Transverse colon (tissue), 4 donors: ENCODE measurements around the gene MIX23. TPM values are rescaled to one million over a fixed set of nuclear protein-coding genes. Genes with fewer than 3 reads are reported as not detected.

ENCODE experiments used
- DNase-seq: peaks from one replicate; pipeline ENCODE4 v3.0.0-alpha.2; 2019
- H3K27ac ChIP-seq, 4 donors: fragments of 200-600 bp; sonication (generic); 2 replicates each; pipeline ENCODE4 v1.5.1; 2016 to 2018; ENCODE audit warnings: inconsistent platforms in 4 of 4
- H3K27me3 ChIP-seq: fragments of 200-600 bp; sonication (generic); 2 replicates; pipeline ENCODE4 v1.5.1; 2017; ENCODE audit warnings: inconsistent platforms
- H3K36me3 ChIP-seq, 4 donors: fragments of 200-600 bp; sonication (generic); 2 replicates each; pipeline ENCODE4 v1.5.1; 2017 to 2019; ENCODE audit warnings: inconsistent platforms in 4 of 4
- H3K4me1 ChIP-seq, 4 donors: fragments of 200-600 bp; sonication (generic); 2 replicates each; pipeline ENCODE4 v1.5.1; 2017 to 2020; ENCODE audit warnings: inconsistent platforms in 4 of 4
- H3K4me3 ChIP-seq, 4 donors: fragments of 200-600 bp; sonication (generic); 1 replicate in 1 of 4; 2 replicates in 3 of 4; pipeline versions ENCODE4 v1.5.1 to v1.6.1; 2017 to 2019; ENCODE audit warnings: inconsistent platforms in 4 of 4
- H3K9me3 ChIP-seq, 2 donors: fragments of 200-600 bp; sonication (generic); 2 replicates each; pipeline ENCODE4 v1.5.1; 2017 to 2019; ENCODE audit warnings: inconsistent platforms in 2 of 2
- CTCF ChIP-seq, 5 experiments: fragments of 200-600 bp in 3 of 5; fragments of 450-650 bp in 2 of 5; sonication (generic) in 3 of 5; IDR thresholded peaks; 1 replicate in 2 of 5; 2 replicates in 3 of 5; pipeline ENCODE4 v1.5.1; 2016 to 2017; ENCODE audit warnings: antibody characterized with exemption in 5 of 5, inconsistent platforms in 3 of 5, mild to moderate bottlenecking in 2 of 5, moderate library complexity in 1 of 5
- EP300 ChIP-seq: sonication (generic); formaldehyde crosslinking; IDR thresholded peaks from one replicate; pipeline ENCODE4 v1.6.1; 2017; ENCODE audit warnings: antibody characterized with exemption, low read depth
- POLR2A ChIP-seq: fragments of 450-650 bp; IDR thresholded peaks from one replicate; pipeline ENCODE4 v1.6.1; 2016; ENCODE audit warnings: antibody characterized with exemption, mild to moderate bottlenecking, moderate library complexity
- POLR2AphosphoS5 ChIP-seq, 3 donors: sonication (generic); formaldehyde crosslinking; IDR thresholded peaks; one replicate each; pipeline ENCODE4 v1.6.1; 2016; ENCODE audit warnings: antibody characterized with exemption in 3 of 3
- WGBS, 2 donors: methylation state at CpG; one replicate each; pipeline ENCODE4 v1.1.5; 2018; ENCODE audit warnings: low coverage in 1 of 2; 5-methylcytosine and 5-hydroxymethylcytosine counted together
- in situ Hi-C, 4 donors: fragments of 200-750 bp; cut with MboI; loops; one replicate each; pipeline versions ENCODE4 v1.15.0 to v1.15.1; 2017; ENCODE audit warnings: low sequenced_read_pairs in 3 of 4, low pct_ligation_motif_present in 1 of 4, low pct_unique_long_range_greater_than_20kb in 1 of 4
- intact Hi-C: fragments of 100-400 bp; cut with DNase I; formaldehyde crosslinking; loops from one replicate; pipeline ENCODE4 v1.15.1; 2023; ENCODE audit warnings: low total_unique reads
- total RNA-seq, 4 donors: library from RNA; depleted of rRNA; stranded (reverse); fragments of >200 nt; gene quantifications; one replicate each; pipeline ENCODE4 v1.1.0, GENCODE V29; 2016

MIX23 gene
- total RNA-seq, 4 donors from 2014 or later = 4.5 to 28.7 (median 10.7) TPM

GRCh38 chr3:122387709-122388108, 4.7 kb upstream of the MIX23 start:
- Histone ChIP-seq H3K27ac (no peak overlapping the region), H3K9me3 (no peaks in the 10 kb centered on the region), H3K4me1 (peaks cover 0 to 47% (median 13%) of the 10 kb centered on the region in 4 donors), H3K27me3 (no peaks in the 10 kb centered on the region), H3K4me3 (peak overlapping the region in 1 of 4 donors; percentile 3), H3K36me3 (no peaks in the 10 kb centered on the region)
- TF ChIP-seq POLR2A = no peak
- no peak for TF ChIP-seq CTCF (IDR thresholded peaks at IDR 0.05)
- no peak for TF ChIP-seq EP300
- no peak for TF ChIP-seq POLR2AphosphoS5 (IDR thresholded peaks at IDR 0.05)
- intact Hi-C loops = no loop called here
- WGBS, 2 donors = 82 to 84% methylated on average over 3 of the region's 3 CpGs
- in situ Hi-C loops = loop anchor here in 2 of 4 donors (10.0 to 25.0 kb wide), 2 partner anchors 287 to 300 kb away; partner anchors contain the start of gene PARP14 (in 1 of the 2)
- DNase-seq = no peak

GRCh38 chr3:122383771-122384697, 1.0 kb upstream of the MIX23 start, which contains the start of gene FAM162A:
FAM162A (plus strand) TSS chr3:122384182; CDS start chr3:122384266, 84 bp downstream.
- Histone ChIP-seq H3K27ac (peak within 1 kb of the TSS; percentile 88 to 95 (median 91)), H3K4me1 (peaks cover 0 to 45% (median 18%) of the 10 kb centered on the region in 4 donors), H3K4me3 (peak within 1 kb of the TSS; percentile 44 to 84 (median 62)), H3K36me3 (no peaks in the 10 kb centered on the region), H3K27me3 (no peaks in the 10 kb centered on the region), H3K9me3 (no peaks in the 10 kb centered on the region)
- 2 to 6% methylated on average over 3 to 15 of the region's 52 CpGs for WGBS, 2 donors
- in situ Hi-C loops (loop anchor here in 2 of 4 donors (10.0 to 25.0 kb wide), 2 partner anchors 291 to 303 kb away; partner anchors contain the start of gene PARP14 (in 1 of the 2)), intact Hi-C loops (no loop called here)
- DNase-seq = peak; percentile 96
- TF ChIP-seq POLR2AphosphoS5 (IDR thresholded peaks at IDR 0.05) = peak; percentile 97 to 98 (median 97)
- TF ChIP-seq CTCF (IDR thresholded peaks at IDR 0.05) = peak in 4 of 5 experiments; percentile 26 to 69 (median 47)
- no peak for TF ChIP-seq EP300
- TF ChIP-seq POLR2A = peak; percentile 95

- intact Hi-C loops (no loop called here), in situ Hi-C loops (loop anchor here in 1 of 4 donors (25.0 kb wide), 1 partner anchor 309 kb away; the partner anchor contains the start of gene PARP14)
- TF ChIP-seq EP300 (no peak), CTCF (IDR thresholded peaks at IDR 0.05) (no peak), POLR2A (no peak), POLR2AphosphoS5 (IDR thresholded peaks at IDR 0.05) (no peak)
- Histone ChIP-seq H3K27me3 (no peaks in the 10 kb centered on the region), H3K4me1 (peaks cover 0 to 11% (median 10%) of the 10 kb centered on the region in 4 donors), H3K36me3 (no peaks in the 10 kb centered on the region), H3K9me3 (no peaks in the 10 kb centered on the region), H3K4me3 (no peak overlapping the region), H3K27ac (no peak overlapping the region)
- no peak for DNase-seq
- 44 to 45% methylated on average over 4 of the region's 4 CpGs for WGBS, 2 donors
Measured at GRCh38 chr3:122377975-122378374, 5.1 kb downstream of the MIX23 start.

GRCh38 chr3:122374034-122374433, 9.0 kb downstream of the MIX23 start:
- peaks cover 0 to 10% (median 5%) of the 10 kb centered on the region in 4 donors for H3K4me1 ChIP-seq
- H3K4me3 ChIP-seq = no peak overlapping the region
- H3K9me3 ChIP-seq = no peaks in the 10 kb centered on the region
- H3K36me3 ChIP-seq = no peaks in the 10 kb centered on the region
- H3K27ac ChIP-seq = no peak overlapping the region
- 60 to 90% methylated on average over 1 of the region's 1 CpG for WGBS, 2 donors
- DNase-seq = no peak
- in situ Hi-C loops (no loop called here), intact Hi-C loops (no loop called here)
- no peak for TF ChIP-seq CTCF (IDR thresholded peaks at IDR 0.05)
- TF ChIP-seq POLR2A = no peak
- no peak for TF ChIP-seq POLR2AphosphoS5 (IDR thresholded peaks at IDR 0.05)
- no peak for TF ChIP-seq EP300
- no peaks in the 10 kb centered on the region for H3K27me3 ChIP-seq
